HEK293 (cell line): ENCODE results near the gene ZNF692.

Source experiments
- CTCF ChIA-PET: fragments of 350-600 bp; formaldehyde crosslinking; extraction: SDS; loops from one replicate; lab custom pipeline; 2021; ENCODE audit warnings: antibody characterized with exemption; lab: Yijun Ruan, JAX
- POLR2A ChIA-PET: fragments of 300-600 bp; formaldehyde crosslinking; extraction: SDS; loops from one replicate; lab custom pipeline; 2020; ENCODE audit warnings: antibody characterized with exemption, inconsistent platforms; lab: Yijun Ruan, JAX
- H3K27ac ChIP-seq: fragments of 200-500 bp; sonication (Bioruptor generic); 2 replicates; pipeline ENCODE4 v1.5.1; 2014; ENCODE audit warnings: low read depth, low read length, control low read depth, inconsistent platforms; ENCODE audit errors: extremely low read depth
- H3K36me3 ChIP-seq, 2 experiments: fragments of 200-500 bp in 1 of 2; sonication (Bioruptor generic) in 1 of 2; 1 replicate in 1 of 2; 2 replicates in 1 of 2; pipeline ENCODE4 v1.5.1; 2014 to 2017; ENCODE audit warnings: inconsistent platforms in 2 of 2, low read length in 2 of 2; ENCODE audit not compliant: control insufficient read depth in 2 of 2, insufficient read depth in 1 of 2
- H3K4me1 ChIP-seq: fragments of 200-500 bp; sonication (Bioruptor generic); 2 replicates; pipeline ENCODE4 v1.5.1; 2014; ENCODE audit warnings: mild to moderate bottlenecking, low read length, inconsistent platforms; ENCODE audit not compliant: control insufficient read depth, insufficient read depth
- H3K4me3 ChIP-seq: 2 replicates; pipeline ENCODE4 v1.5.1; 2011; ENCODE audit warnings: low read depth, mild to moderate bottlenecking, control low read depth, low read length, moderate library complexity
- H3K9me3 ChIP-seq: fragments of 200-500 bp; sonication (Bioruptor generic); 2 replicates; pipeline ENCODE4 v1.5.1; 2014; ENCODE audit warnings: low read depth, low read length, inconsistent platforms; ENCODE audit not compliant: control insufficient read depth, insufficient read depth
- KLF1 ChIP-seq: fragments of 450-650 bp; formaldehyde crosslinking; IDR thresholded peaks from 2 replicates; pipeline ENCODE4 v1.5.1; 2016; ENCODE audit warnings: missing biosample characterization, missing genetic modification characterization
- MZF1 ChIP-seq: fragments of 450-650 bp; formaldehyde crosslinking; IDR thresholded peaks from 2 replicates; pipeline ENCODE4 v1.5.1; 2017; ENCODE audit warnings: missing biosample characterization, missing genetic modification characterization, borderline replicate concordance
- WT1 ChIP-seq: fragments of 450-650 bp; formaldehyde crosslinking; IDR thresholded peaks from 2 replicates; pipeline ENCODE4 v1.5.1; 2016; ENCODE audit warnings: missing biosample characterization, missing genetic modification characterization
- ZBTB8A ChIP-seq: fragments of 450-650 bp; formaldehyde crosslinking; IDR thresholded peaks from 2 replicates; pipeline ENCODE4 v1.5.1; 2016; ENCODE audit warnings: missing biosample characterization, missing genetic modification characterization
- ZFP3 ChIP-seq: fragments of 450-650 bp; formaldehyde crosslinking; IDR thresholded peaks from 2 replicates; pipeline ENCODE4 v1.5.1; 2016; ENCODE audit warnings: low read depth, missing biosample characterization, missing genetic modification characterization
- ZNF133 ChIP-seq: fragments of 450-650 bp; formaldehyde crosslinking; IDR thresholded peaks from 2 replicates; pipeline ENCODE4 v1.5.1; 2016; ENCODE audit warnings: missing biosample characterization, missing genetic modification characterization
- ZNF433 ChIP-seq: fragments of 450-650 bp; formaldehyde crosslinking; IDR thresholded peaks from 2 replicates; pipeline ENCODE4 v1.5.1; 2016; ENCODE audit warnings: missing biosample characterization, missing genetic modification characterization, low read depth
- ZNF514 ChIP-seq: fragments of 450-650 bp; formaldehyde crosslinking; IDR thresholded peaks from 2 replicates; pipeline ENCODE4 v1.5.1; 2016; ENCODE audit warnings: missing biosample characterization, missing genetic modification characterization
- ZNF623 ChIP-seq: fragments of 450-650 bp; formaldehyde crosslinking; IDR thresholded peaks from 2 replicates; pipeline ENCODE4 v1.5.1; 2016; ENCODE audit warnings: missing biosample characterization, missing genetic modification characterization
- ZNF654 ChIP-seq: fragments of 450-650 bp; formaldehyde crosslinking; IDR thresholded peaks from 2 replicates; pipeline ENCODE4 v1.5.1; 2016; ENCODE audit warnings: low read depth, missing biosample characterization, missing genetic modification characterization
- ZNF837 ChIP-seq: fragments of 450-650 bp; formaldehyde crosslinking; IDR thresholded peaks from 2 replicates; pipeline ENCODE4 v1.5.1; 2016; ENCODE audit warnings: missing biosample characterization, missing genetic modification characterization
- TF ChIP-seq, protein P1 (sequence below): fragments of 450-650 bp; formaldehyde crosslinking; conservative IDR thresholded peaks from 2 replicates; pipeline ENCODE4 v1.5.1; 2016; ENCODE audit warnings: low read depth, missing biosample characterization, missing genetic modification characterization
- TF ChIP-seq, protein P2 (sequence below): fragments of 450-650 bp; formaldehyde crosslinking; IDR thresholded peaks from 2 replicates; pipeline ENCODE4 v1.5.1; 2017; ENCODE audit warnings: missing biosample characterization, missing genetic modification characterization
- TF ChIP-seq, protein P3 (sequence below): fragments of 450-650 bp; formaldehyde crosslinking; IDR thresholded peaks from 2 replicates; pipeline ENCODE4 v1.5.1; 2016; ENCODE audit warnings: missing biosample characterization, missing genetic modification characterization, low read depth
- TF ChIP-seq, protein P4 (sequence below): fragments of 450-650 bp; formaldehyde crosslinking; conservative IDR thresholded peaks from 2 replicates; pipeline ENCODE4 v1.5.1; 2016; ENCODE audit warnings: low read depth, missing biosample characterization, missing genetic modification characterization
- TF ChIP-seq, protein P5 (sequence below): fragments of 450-650 bp; IDR thresholded peaks from 2 replicates; pipeline ENCODE4 v1.5.1; 2018; ENCODE audit warnings: missing biosample characterization, missing genetic modification characterization
- TF ChIP-seq, protein P6 (sequence below): fragments of 450-650 bp; formaldehyde crosslinking; IDR thresholded peaks from 2 replicates; pipeline ENCODE4 v1.5.1; 2016; ENCODE audit warnings: missing biosample characterization, missing genetic modification characterization

ZNF692 gene

DNA sequence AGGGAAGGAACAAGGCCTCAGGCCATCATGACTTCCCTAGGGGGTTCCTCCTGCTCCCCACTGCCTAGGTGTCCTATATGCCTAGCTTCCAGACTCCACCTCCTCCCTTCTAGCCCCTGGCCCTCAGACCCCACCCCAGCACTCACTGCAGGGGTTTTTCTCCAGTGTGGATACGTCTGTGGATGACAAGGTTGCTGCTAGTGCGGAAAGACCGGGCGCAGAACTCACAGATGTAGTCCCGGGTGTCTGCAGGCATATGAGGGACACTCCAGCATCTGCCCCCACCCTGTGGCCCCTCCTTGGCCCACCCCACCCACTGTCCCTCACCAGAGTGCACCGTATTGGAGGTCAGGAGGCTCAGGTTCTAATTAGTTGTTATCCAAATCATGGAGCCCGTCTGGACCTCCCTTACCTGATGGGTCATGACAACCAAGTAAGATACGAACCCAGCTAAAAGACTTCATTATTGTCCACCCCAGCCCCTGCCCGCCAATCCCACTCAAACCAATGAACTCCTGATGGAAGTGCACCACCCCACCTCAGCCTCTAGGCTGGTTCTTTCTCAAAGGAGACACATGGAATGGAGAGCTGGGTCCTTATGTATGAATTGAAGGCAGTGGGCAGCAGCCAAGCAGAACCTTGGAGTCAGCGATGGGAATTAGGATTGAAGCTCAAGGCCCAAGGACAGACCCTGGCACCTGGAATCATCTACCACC is 8.2 kb downstream of the ZNF692 start:
- ChIA-PET POLR2A (no interaction called here), CTCF (interaction anchor here (0.7 kb wide), 1 partner anchor 53 kb away, joined by 4 read pairs; no protein-coding TSS in a partner anchor)
- no peak for TF ChIP-seq KLF1
- no peak for TF ChIP-seq ZFP3
- TF ChIP-seq WT1 (tag by site-specific recombination) = no peak
- TF ChIP-seq ZNF837 = no peak
- TF ChIP-seq, protein P1, sequence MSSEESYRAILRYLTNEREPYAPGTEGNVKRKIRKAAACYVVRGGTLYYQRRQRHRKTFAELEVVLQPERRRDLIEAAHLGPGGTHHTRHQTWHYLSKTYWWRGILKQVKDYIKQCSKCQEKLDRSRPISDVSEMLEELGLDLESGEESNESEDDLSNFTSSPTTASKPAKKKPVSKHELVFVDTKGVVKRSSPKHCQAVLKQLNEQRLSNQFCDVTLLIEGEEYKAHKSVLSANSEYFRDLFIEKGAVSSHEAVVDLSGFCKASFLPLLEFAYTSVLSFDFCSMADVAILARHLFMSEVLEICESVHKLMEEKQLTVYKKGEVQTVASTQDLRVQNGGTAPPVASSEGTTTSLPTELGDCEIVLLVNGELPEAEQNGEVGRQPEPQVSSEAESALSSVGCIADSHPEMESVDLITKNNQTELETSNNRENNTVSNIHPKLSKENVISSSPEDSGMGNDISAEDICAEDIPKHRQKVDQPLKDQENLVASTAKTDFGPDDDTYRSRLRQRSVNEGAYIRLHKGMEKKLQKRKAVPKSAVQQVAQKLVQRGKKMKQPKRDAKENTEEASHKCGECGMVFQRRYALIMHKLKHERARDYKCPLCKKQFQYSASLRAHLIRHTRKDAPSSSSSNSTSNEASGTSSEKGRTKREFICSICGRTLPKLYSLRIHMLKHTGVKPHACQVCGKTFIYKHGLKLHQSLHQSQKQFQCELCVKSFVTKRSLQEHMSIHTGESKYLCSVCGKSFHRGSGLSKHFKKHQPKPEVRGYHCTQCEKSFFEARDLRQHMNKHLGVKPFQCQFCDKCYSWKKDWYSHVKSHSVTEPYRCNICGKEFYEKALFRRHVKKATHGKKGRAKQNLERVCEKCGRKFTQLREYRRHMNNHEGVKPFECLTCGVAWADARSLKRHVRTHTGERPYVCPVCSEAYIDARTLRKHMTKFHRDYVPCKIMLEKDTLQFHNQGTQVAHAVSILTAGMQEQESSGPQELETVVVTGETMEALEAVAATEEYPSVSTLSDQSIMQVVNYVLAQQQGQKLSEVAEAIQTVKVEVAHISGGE (tag by site-specific recombination) = no peak
- H3K9me3 ChIP-seq = no peaks in the 10 kb centered on the region
- H3K4me1 ChIP-seq = no peaks in the 10 kb centered on the region
- peaks cover 0 to 97% of the 10 kb centered on the region in 2 experiments; a peak in 1 of 3 replicates for H3K36me3 ChIP-seq
- no peak overlapping the region for H3K4me3 ChIP-seq
- no peak overlapping the region for H3K27ac ChIP-seq

DNA sequence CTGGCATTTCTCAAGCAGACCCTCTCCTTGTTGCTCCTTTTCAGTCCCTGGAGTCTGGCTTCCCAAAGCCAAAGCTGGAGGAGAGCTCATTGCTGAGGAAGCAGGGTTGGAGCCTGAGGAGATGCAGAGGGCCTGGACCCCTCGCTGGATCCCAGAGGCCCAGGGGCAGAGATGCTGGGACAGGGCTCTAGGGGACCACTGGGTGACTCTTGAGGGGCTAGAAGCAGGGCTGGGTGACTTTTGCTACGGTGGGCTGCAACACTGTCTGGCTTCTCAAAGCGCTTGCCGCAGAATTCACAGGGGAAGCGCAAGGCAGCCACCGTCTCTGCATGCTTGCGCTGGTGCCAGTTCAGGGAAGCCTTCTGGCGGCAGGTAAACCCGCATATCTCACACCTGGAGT is 8.8 kb downstream of the ZNF692 start:
- Histone ChIP-seq H3K4me1 (no peaks in the 10 kb centered on the region), H3K36me3 (peaks cover 0 to 96% of the 10 kb centered on the region in 2 experiments; a peak in 1 of 3 replicates), H3K27ac (no peak overlapping the region), H3K4me3 (no peak overlapping the region), H3K9me3 (no peaks in the 10 kb centered on the region)
- TF ChIP-seq, protein P2, sequence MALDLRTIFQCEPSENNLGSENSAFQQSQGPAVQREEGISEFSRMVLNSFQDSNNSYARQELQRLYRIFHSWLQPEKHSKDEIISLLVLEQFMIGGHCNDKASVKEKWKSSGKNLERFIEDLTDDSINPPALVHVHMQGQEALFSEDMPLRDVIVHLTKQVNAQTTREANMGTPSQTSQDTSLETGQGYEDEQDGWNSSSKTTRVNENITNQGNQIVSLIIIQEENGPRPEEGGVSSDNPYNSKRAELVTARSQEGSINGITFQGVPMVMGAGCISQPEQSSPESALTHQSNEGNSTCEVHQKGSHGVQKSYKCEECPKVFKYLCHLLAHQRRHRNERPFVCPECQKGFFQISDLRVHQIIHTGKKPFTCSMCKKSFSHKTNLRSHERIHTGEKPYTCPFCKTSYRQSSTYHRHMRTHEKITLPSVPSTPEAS (tag by site-specific recombination) = no peak
- TF ChIP-seq MZF1 (no peak), ZBTB8A (tag by site-specific recombination) (no peak), ZNF433 (tag by site-specific recombination) (no peak), ZNF514 (tag by site-specific recombination) (no peak), ZNF133 (no peak), ZNF654 (tag by site-specific recombination) (no peak), ZNF623 (tag by site-specific recombination) (no peak)
- TF ChIP-seq, protein P3, sequence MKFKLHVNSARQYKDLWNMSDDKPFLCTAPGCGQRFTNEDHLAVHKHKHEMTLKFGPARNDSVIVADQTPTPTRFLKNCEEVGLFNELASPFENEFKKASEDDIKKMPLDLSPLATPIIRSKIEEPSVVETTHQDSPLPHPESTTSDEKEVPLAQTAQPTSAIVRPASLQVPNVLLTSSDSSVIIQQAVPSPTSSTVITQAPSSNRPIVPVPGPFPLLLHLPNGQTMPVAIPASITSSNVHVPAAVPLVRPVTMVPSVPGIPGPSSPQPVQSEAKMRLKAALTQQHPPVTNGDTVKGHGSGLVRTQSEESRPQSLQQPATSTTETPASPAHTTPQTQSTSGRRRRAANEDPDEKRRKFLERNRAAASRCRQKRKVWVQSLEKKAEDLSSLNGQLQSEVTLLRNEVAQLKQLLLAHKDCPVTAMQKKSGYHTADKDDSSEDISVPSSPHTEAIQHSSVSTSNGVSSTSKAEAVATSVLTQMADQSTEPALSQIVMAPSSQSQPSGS (tag by site-specific recombination) = no peak
- TF ChIP-seq, protein P4, sequence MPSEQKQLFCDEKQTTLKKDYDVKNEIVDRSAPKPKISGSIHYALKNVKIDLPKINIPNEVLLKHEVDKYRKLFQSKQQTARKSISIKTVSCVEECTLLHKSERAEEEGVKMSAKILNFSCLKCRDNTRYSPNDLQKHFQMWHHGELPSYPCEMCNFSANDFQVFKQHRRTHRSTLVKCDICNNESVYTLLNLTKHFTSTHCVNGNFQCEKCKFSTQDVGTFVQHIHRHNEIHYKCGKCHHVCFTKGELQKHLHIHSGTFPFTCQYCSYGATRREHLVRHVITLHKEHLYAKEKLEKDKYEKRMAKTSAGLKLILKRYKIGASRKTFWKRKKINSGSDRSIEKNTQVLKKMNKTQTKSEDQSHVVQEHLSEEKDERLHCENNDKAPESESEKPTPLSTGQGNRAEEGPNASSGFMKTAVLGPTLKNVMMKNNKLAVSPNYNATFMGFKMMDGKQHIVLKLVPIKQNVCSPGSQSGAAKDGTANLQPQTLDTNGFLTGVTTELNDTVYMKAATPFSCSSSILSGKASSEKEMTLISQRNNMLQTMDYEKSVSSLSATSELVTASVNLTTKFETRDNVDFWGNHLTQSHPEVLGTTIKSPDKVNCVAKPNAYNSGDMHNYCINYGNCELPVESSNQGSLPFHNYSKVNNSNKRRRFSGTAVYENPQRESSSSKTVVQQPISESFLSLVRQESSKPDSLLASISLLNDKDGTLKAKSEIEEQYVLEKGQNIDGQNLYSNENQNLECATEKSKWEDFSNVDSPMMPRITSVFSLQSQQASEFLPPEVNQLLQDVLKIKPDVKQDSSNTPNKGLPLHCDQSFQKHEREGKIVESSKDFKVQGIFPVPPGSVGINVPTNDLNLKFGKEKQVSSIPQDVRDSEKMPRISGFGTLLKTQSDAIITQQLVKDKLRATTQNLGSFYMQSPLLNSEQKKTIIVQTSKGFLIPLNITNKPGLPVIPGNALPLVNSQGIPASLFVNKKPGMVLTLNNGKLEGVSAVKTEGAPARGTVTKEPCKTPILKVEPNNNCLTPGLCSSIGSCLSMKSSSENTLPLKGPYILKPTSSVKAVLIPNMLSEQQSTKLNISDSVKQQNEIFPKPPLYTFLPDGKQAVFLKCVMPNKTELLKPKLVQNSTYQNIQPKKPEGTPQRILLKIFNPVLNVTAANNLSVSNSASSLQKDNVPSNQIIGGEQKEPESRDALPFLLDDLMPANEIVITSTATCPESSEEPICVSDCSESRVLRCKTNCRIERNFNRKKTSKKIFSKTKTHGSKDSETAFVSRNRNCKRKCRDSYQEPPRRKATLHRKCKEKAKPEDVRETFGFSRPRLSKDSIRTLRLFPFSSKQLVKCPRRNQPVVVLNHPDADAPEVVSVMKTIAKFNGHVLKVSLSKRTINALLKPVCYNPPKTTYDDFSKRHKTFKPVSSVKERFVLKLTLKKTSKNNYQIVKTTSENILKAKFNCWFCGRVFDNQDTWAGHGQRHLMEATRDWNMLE (tag by site-specific recombination) = no peak
- TF ChIP-seq, protein P5, sequence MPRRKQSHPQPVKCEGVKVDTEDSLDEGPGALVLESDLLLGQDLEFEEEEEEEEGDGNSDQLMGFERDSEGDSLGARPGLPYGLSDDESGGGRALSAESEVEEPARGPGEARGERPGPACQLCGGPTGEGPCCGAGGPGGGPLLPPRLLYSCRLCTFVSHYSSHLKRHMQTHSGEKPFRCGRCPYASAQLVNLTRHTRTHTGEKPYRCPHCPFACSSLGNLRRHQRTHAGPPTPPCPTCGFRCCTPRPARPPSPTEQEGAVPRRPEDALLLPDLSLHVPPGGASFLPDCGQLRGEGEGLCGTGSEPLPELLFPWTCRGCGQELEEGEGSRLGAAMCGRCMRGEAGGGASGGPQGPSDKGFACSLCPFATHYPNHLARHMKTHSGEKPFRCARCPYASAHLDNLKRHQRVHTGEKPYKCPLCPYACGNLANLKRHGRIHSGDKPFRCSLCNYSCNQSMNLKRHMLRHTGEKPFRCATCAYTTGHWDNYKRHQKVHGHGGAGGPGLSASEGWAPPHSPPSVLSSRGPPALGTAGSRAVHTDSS (tag by site-specific recombination) = no peak
- TF ChIP-seq, protein P6, sequence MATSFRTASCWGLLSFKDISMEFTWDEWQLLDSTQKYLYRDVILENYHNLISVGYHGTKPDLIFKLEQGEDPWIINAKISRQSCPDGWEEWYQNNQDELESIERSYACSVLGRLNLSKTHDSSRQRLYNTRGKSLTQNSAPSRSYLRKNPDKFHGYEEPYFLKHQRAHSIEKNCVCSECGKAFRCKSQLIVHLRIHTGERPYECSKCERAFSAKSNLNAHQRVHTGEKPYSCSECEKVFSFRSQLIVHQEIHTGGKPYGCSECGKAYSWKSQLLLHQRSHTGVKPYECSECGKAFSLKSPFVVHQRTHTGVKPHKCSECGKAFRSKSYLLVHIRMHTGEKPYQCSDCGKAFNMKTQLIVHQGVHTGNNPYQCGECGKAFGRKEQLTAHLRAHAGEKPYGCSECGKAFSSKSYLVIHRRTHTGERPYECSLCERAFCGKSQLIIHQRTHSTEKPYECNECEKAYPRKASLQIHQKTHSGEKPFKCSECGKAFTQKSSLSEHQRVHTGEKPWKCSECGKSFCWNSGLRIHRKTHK = no peak
- ChIA-PET CTCF (interaction anchor here (1.0 kb wide), 1 partner anchor 8 kb away, joined by 3 read pairs; no protein-coding TSS in a partner anchor), POLR2A (no interaction called here)
